ENCODE data around the gene PCSK6. TPM values are rescaled to one million over a fixed set of nuclear protein-coding genes. Genes with fewer than 3 reads are reported as not detected.

Gene PCSK6
- total RNA-seq, 1 experiment from 2014 or later = 3.7 TPM

- Histone ChIP-seq H3F3A (ENCODE audit: low read length, unreplicated experiment) (no peaks in the 10 kb centered on the region), H4K20me1 (ENCODE audit: low read length) (no peaks in the 10 kb centered on the region), H3K9me3 (ENCODE audit: low read length) (no peaks in the 10 kb centered on the region), H2AFZ (ENCODE audit: low read length) (no peak overlapping the region), H3K4me3 (ENCODE audit: low read length) (no peak overlapping the region), H3K27ac (ENCODE audit: low read length) (no peak overlapping the region), H3K9me2 (replicated peaks; ENCODE audit: low read length) (no peaks in the 10 kb centered on the region), H3K36me3 (ENCODE audit: low read depth, low read length) (no peaks in the 10 kb centered on the region), H3K9ac (ENCODE audit: low read length) (no peak overlapping the region), H3K4me2 (ENCODE audit: low read length) (no peak overlapping the region), H3K79me2 (ENCODE audit: low read length) (no peaks in the 10 kb centered on the region), H3K27me3 (ENCODE audit: low read length) (peaks cover 53% of the 10 kb centered on the region), H3K4me1 (ENCODE audit: insufficient read depth, low read length) (peaks cover 13% of the 10 kb centered on the region)
- DNase-seq (no peak), ATAC-seq (no peak)
- TF ChIP-seq EZH2phosphoT487 (IDR thresholded peaks at IDR 0.05; ENCODE audit: borderline replicate concordance, low read length) = no peak
- TF ChIP-seq EZH2 (IDR thresholded peaks at IDR 0.05; ENCODE audit: low read length, unreplicated experiment) = no peak
- no peak for TF ChIP-seq CTCF (conservative IDR thresholded peaks at IDR 0.05; ENCODE audit: low read depth, low read length)
- no TSS peak for BruUV-seq (replicated peaks)
- ChIA-PET CTCF (no interaction called here), POLR2A (ENCODE audit: unreplicated experiment) (interaction anchor here (0.5 kb wide), 1 partner anchor 115 kb away, joined by 5 read pairs; no protein-coding TSS in a partner anchor)
- intact Hi-C loops (cut with micrococcal nuclease) = no loop called here
Measured at GRCh38 chr15:101394056-101394630, 95.4 kb downstream of the PCSK6 start.

- Histone ChIP-seq H3K9me2 (replicated peaks; ENCODE audit: low read length) (no peaks in the 10 kb centered on the region), H3K9ac (ENCODE audit: low read length) (no peak overlapping the region), H3K36me3 (ENCODE audit: low read depth, low read length) (no peaks in the 10 kb centered on the region), H3K27ac (ENCODE audit: low read length) (no peak overlapping the region), H3F3A (ENCODE audit: low read length, unreplicated experiment) (no peaks in the 10 kb centered on the region), H3K4me2 (ENCODE audit: low read length) (no peak overlapping the region), H3K79me2 (ENCODE audit: low read length) (no peaks in the 10 kb centered on the region), H3K9me3 (ENCODE audit: low read length) (no peaks in the 10 kb centered on the region), H3K4me1 (ENCODE audit: insufficient read depth, low read length) (peaks cover 9% of the 10 kb centered on the region), H3K4me3 (ENCODE audit: low read length) (no peak overlapping the region), H3K27me3 (ENCODE audit: low read length) (peaks cover 63% of the 10 kb centered on the region), H4K20me1 (ENCODE audit: low read length) (no peaks in the 10 kb centered on the region), H2AFZ (ENCODE audit: low read length) (no peak overlapping the region)
- TF ChIP-seq EZH2 (IDR thresholded peaks at IDR 0.05; ENCODE audit: low read length, unreplicated experiment) = no peak
- no peak for TF ChIP-seq CTCF (conservative IDR thresholded peaks at IDR 0.05; ENCODE audit: low read depth, low read length)
- TF ChIP-seq EZH2phosphoT487 (IDR thresholded peaks at IDR 0.05; ENCODE audit: borderline replicate concordance, low read length) = no peak
- ATAC-seq (no peak), DNase-seq (no peak)
- intact Hi-C loops (cut with micrococcal nuclease) = no loop called here
- ChIA-PET POLR2A (ENCODE audit: unreplicated experiment) (no interaction called here), CTCF (no interaction called here)
- BruUV-seq (replicated peaks) = no TSS peak
Measured at GRCh38 chr15:101393172-101393571, 96.3 kb downstream of the PCSK6 start.

GRCh38 chr15:101391981-101392640 is 97.4 kb downstream of the PCSK6 start:
- Histone ChIP-seq H3K4me1 (ENCODE audit: insufficient read depth, low read length) (no peaks in the 10 kb centered on the region), H3K36me3 (ENCODE audit: low read depth, low read length) (no peaks in the 10 kb centered on the region), H3K4me3 (ENCODE audit: low read length) (no peak overlapping the region), H3K9me3 (ENCODE audit: low read length) (no peaks in the 10 kb centered on the region), H3K9me2 (replicated peaks; ENCODE audit: low read length) (no peaks in the 10 kb centered on the region), H3K27me3 (ENCODE audit: low read length) (peaks cover 65% of the 10 kb centered on the region), H2AFZ (ENCODE audit: low read length) (no peak overlapping the region), H3K79me2 (ENCODE audit: low read length) (no peaks in the 10 kb centered on the region), H3K4me2 (ENCODE audit: low read length) (no peak overlapping the region), H3K9ac (ENCODE audit: low read length) (no peak overlapping the region), H3K27ac (ENCODE audit: low read length) (no peak overlapping the region), H3F3A (ENCODE audit: low read length, unreplicated experiment) (no peaks in the 10 kb centered on the region), H4K20me1 (ENCODE audit: low read length) (no peaks in the 10 kb centered on the region)
- DNase-seq (peak; percentile 14), ATAC-seq (peak; percentile 37; the same call in 1 of the 2 replicates)
- intact Hi-C loops (cut with micrococcal nuclease) = no loop called here
- no TSS peak for BruUV-seq (replicated peaks)
- ChIA-PET POLR2A (ENCODE audit: unreplicated experiment) (no interaction called here), CTCF (no interaction called here)
- no peak for TF ChIP-seq EZH2 (IDR thresholded peaks at IDR 0.05; ENCODE audit: low read length, unreplicated experiment)
- no peak for TF ChIP-seq CTCF (conservative IDR thresholded peaks at IDR 0.05; ENCODE audit: low read depth, low read length)
- no peak for TF ChIP-seq EZH2phosphoT487 (IDR thresholded peaks at IDR 0.05; ENCODE audit: borderline replicate concordance, low read length)

All from PC-3 (cell line).